GM12892 (cell line): ENCODE results near the gene RBMS3.

Source experiments
- DNase-seq: peaks from one replicate; pipeline ENCODE4 v3.0.0; 2011; ENCODE audit not compliant: insufficient read length
- FAIRE-seq: peaks from 2 replicates; lab custom pipeline; 2011; peaks lifted over from hg19 to GRCh38; lab: Jason Lieb, UNC
- POLR2A ChIP-seq: IDR thresholded peaks from 2 replicates; pipeline ENCODE4 v1.6.1; 2011; ENCODE audit warnings: low read depth, low read length, control low read depth
- POLR2AphosphoS5 ChIP-seq: IDR thresholded peaks from 2 replicates; pipeline ENCODE4 v1.6.1; 2011; ENCODE audit warnings: low read depth, low read length, control low read depth
- TAF1 ChIP-seq: IDR thresholded peaks from 2 replicates; pipeline ENCODE4 v1.6.1; 2011; ENCODE audit warnings: low read depth, mild to moderate bottlenecking, control low read depth, low read length, borderline replicate concordance

RBMS3 gene

DNA sequence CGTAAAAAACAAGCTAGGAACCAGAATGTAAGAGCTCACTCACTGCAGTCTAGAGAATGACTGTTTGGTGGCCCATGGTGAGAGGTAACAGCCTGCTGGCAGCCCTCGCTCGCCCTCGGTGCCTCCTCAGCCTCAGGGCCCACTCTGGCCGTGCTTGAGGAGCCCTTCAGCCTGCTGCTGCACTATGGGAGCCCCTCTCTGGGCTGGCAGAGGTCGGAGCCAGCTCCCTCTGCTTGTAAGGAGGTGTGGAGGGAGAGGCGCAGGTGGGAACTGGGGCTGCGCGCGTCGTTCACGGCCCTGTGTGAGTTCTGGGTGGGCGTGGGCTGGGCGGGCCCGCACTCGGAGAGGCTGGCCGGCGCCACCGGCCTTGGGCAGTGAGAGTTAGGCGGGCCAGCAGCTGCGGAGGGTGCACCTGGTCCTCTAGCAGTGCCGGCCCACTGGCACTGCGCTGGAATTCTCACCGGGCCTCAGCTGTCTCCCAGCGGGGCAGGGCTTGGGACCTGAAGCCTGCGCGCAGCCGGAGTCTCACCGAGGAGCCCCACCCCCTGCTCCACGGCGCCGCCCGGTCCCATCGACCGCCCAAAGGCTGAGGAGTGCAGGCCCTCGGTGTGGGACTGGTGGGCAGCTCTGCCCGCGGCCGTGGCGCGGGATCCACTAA, 420.6 kb downstream of the RBMS3 start:
- no peak for FAIRE-seq
- TF ChIP-seq TAF1 (no peak), POLR2A (no peak), POLR2AphosphoS5 (no peak)
- no peak for DNase-seq

DNA sequence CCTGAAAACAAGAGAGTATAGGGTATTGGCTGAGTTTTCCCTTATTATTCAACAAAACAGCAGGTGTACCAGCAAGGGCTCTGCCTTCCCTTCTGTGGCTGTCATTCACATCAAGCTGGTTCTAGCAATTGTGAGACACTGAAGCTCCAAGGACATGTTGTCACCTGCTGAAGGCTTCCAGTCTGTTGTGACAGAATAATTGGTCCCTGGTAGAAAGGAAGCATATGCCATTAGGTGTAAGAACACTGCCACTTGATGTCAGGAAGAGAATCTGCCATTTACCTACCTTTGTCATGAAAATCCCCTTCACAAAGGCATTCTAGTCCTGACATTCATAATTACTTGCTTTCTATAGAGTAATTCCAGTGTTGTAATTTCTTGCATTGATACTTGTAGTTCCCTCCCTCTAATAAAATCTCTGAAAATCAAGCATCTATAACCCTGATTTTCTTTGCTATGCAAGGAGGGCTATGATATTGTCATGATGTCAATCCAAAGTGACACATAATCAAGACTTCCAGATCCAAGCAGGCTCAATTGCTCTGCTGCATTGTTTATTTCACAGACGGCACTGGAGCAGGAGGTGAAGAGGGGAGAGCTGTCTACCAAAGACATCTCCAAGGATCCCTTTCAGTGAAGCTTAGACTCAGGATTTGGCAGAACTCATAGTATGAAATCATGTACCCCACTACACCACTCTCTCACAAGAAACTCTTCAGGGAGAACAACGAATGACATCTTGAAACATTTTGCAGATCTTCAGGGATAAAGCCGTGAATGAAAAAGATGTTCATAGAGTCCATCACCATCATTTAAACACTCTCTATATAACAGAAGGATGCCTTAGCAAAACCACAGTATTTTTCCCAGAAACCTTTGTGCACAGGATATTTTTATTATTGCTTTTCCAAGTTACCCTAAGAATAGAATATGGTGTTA, 425.3 kb downstream of the RBMS3 start:
- FAIRE-seq (no peak), DNase-seq (no peak)
- TF ChIP-seq POLR2AphosphoS5 (no peak), POLR2A (no peak), TAF1 (no peak)

DNA sequence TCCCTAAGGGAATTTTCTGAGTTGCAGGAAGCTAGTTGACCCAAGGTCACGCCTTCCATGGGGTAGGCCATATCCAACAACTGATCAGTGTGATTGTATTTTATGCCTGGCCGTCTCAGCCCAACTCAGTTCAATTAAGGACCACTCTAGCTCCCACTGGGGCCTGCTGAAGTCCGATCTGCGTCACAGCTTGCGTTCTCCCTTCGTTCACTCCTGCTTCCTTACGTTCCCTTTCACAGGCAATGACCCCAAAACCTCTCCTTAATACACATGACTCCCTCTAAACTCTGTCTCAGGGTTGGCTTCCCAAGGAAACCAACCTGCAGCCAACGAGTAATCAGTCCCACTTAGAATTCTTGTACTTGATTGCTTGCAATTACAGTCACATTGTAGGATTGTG, 428.0 kb downstream of the RBMS3 start:
- TF ChIP-seq POLR2AphosphoS5 (no peak), POLR2A (no peak), TAF1 (no peak)
- FAIRE-seq (no peak), DNase-seq (no peak)

DNA sequence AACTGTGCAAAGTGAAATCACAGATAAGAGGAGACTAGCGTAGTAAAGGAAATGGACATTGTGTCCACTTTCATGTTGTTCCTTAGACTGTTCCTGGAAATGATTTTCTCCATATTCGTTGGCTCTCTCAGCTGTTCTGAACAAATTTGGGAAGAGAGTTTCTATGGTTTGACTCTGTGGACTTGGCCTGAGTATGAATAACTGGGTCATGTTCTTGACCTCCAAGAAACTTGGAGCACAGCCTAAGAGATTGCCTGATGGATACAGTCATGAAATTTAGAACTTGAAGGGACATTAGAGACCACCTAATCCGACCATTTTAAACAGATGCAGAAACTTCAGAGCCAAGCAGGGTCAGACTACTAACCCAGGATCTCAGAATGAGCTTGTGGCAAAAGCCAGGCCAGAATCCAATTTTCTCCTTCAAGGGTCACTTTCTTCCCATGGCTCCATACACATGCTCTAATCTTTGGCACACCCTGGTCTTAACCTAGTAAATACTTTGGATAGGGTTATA, 430.4 kb downstream of the RBMS3 start:
- FAIRE-seq (no peak), DNase-seq (no peak)
- TF ChIP-seq TAF1 = no peak
- no peak for TF ChIP-seq POLR2AphosphoS5
- TF ChIP-seq POLR2A = no peak

DNA sequence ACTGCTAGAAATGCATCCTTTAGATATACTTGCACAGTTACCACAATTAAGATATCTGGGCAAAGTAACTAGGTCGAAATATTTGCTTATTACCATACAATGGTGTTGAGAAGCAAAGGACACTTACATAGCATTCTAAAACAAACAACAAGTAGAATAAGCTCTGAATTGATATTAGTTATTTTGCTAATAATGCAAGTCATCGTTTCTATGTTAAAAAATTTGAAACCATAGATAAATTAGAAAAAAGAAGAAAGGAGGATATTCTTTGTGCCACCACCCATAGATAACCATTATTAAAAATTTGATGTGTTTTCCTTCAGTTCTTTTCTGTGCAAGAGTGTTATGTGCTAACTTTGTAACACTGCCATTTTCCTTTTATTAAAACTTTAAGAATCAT, 435.3 kb downstream of the RBMS3 start:
- FAIRE-seq = no peak
- no peak for DNase-seq
- TF ChIP-seq TAF1 = no peak
- TF ChIP-seq POLR2AphosphoS5 = no peak
- TF ChIP-seq POLR2A = no peak

DNA sequence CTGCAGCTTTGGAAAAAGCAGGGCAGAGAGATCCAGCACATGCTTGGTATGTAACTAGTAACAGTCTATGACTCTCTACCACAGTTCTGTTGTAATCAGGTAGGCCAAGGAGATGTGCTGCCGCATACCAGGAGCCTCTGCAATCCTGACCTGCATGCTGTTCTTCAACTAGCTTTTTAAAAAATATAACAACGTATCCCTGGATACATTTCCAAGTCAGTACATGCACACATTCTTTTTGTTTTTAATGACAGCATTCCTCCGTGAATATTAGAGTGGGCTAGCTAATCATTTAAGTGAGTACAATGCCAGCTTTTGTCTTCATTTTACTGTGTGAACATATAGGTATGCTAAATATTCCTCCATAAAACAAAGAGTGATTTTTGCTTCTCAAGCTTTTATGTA, 437.8 kb downstream of the RBMS3 start:
- TF ChIP-seq POLR2A = no peak
- no peak for DNase-seq
- no peak for FAIRE-seq

DNA sequence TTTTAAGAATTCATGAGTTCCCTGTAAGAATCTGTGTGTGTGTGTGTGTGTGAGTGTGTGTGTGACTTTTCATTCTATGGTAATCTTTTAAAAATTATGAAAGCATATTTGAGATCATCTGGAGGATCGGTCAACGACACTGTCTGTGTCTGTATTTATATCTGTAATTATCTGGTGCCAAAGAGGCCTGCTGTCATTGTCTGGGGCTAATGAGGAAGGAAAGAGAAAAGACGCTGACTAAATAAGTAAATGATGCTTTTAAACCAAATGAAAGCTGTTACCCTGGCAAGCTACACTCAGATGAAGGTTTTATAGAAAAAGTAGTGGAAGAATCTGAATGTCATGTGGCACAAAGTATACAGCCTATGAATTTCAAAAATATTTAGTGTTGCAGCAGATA, 439.8 kb downstream of the RBMS3 start:
- TF ChIP-seq POLR2A = no peak
- no peak for TF ChIP-seq TAF1
- TF ChIP-seq POLR2AphosphoS5 = no peak
- FAIRE-seq (no peak), DNase-seq (no peak)

DNA sequence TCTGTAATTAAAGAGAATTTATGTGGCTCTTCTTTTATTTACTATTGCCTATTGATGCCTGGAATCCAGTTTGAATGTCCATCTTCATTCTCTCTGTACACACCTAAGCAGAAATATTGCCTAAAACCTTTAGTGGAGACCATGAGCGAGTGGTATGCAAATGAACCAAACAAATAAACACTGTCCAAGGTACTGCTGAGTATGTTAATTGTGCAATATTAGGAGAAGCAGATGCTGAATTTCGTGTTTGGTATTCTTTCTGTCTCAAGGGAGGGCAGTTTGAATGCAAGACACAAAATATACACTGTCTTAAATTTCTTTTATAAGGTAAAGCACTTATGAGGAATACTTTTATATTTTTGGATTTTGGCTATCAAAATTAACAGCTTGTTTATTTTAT, 440.9 kb downstream of the RBMS3 start:
- no peak for FAIRE-seq
- TF ChIP-seq POLR2AphosphoS5 = no peak
- TF ChIP-seq POLR2A = no peak
- no peak for DNase-seq

DNA sequence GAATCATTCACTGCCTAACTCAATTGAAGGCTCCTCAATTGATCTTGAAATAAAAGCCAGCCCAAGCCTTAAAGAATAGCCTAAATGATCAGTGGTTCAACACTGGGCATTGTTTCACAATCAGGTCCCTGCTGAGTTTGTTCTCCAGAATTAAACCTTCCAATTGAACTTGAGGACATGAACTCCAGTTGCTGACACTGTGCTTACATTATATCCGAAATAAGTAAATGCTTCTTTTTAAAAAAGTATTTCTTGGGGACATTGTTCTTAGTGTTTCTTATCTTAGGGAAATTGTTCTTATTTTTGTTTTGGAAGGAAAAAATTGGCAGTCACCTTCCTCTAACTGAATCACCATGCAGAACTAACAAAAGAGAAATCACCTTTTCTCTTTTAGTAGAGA, 450.2 kb downstream of the RBMS3 start:
- no peak for FAIRE-seq
- DNase-seq = no peak
- TF ChIP-seq POLR2A (no peak), POLR2AphosphoS5 (no peak), TAF1 (no peak)

DNA sequence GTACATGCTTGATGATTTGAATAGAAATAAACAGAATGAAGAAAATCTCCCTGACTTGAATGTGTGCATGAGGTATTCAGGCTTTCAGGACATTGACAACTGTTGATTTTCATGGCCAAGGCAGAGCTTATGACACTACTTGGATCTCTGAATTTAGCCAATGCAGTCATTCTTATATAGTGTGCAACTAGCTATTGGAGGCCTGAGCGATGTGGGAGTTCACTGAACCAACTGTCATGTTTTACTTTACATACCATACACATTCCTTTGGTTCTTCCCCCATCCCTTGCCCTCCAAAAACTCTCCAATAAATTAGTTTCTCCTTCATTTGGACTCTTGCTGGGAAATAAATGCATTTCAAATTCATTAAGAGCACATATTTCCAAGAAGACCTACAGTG, 460.4 kb downstream of the RBMS3 start:
- no peak for TF ChIP-seq TAF1
- TF ChIP-seq POLR2A = no peak
- TF ChIP-seq POLR2AphosphoS5 = no peak
- FAIRE-seq (no peak), DNase-seq (no peak)

DNA sequence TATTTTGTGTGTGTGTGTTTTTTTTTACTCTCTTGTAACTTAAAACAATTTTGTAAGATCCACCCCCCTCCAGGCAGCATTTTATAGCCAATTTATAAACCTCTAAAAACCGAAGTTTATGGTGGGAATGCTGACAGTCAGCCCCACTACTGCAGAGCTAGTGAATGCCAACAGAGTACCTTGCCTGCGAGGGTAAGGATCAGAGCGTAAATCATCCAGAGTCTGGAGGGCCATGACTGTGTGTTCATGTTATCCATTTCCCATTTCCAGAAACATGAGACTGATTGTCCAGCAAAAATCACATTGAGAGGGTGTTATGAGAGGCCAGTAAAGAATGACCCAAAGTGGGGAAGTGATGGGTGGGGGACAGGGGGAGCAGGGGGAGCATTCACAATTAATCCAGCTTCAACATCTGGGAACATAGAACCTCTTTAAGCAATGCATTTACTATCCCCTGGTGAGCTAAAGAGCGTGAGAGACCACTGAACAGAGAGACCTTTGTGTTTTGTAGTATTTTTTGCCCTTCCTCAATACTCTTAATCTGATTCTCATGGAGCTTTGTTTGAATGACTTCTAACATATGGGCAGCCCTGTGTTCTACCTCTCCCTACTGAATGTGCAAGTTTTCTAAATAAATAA, 464.5 kb downstream of the RBMS3 start:
- FAIRE-seq (no peak), DNase-seq (no peak)
- TF ChIP-seq POLR2AphosphoS5 = no peak
- no peak for TF ChIP-seq TAF1
- TF ChIP-seq POLR2A = no peak

DNA sequence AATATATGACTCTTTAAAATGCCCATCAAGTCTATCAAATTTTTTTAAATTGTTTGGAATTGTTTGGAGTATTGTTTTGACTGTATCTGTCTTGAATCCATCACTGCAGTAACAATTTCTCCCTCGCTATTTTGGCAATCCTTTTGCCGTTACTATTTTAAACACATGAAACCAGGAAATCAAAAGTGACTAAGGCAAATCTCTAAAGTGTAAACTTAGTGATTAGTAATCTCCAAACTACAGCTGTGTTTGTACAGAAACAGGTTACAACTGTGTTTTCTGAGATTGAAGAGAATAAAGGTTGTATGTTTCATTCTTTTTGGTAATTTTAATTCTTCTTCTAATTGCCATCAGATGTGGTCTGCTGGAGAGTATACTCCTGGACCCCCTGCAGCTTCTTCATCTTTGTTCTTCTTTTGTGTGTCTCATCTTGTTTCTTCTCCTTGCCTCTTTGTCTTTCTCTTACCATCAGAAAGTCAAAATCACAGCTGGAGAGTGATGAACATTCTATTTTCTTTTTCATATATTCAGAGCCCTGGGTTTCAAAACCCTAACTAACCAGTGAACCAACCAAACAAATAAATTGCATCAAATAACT, 465.4 kb downstream of the RBMS3 start:
- DNase-seq (no peak), FAIRE-seq (no peak)
- no peak for TF ChIP-seq POLR2AphosphoS5
- TF ChIP-seq TAF1 = no peak
- TF ChIP-seq POLR2A = no peak
